Measurements from ENCODE around the gene BRAP. TPM values are rescaled to one million over a fixed set of nuclear protein-coding genes. Genes with fewer than 3 reads are reported as not detected.
"Not testable (repeated sequence)": the region's sequence is repeated elsewhere in the genome, so short reads cannot be mapped to it uniquely, and the experiment has no call there.

The BRAP gene
- total RNA-seq, 2 experiments from 2014 or later = 22.4 to 25.8 TPM

GRCh38 chr12:111597831-111598636 is 87.7 kb downstream of the BRAP start:
- Histone ChIP-seq H3K36me3 (ENCODE audit: insufficient read depth, low read length) (no peaks in the 10 kb centered on the region), H3K4me1 (ENCODE audit: insufficient read depth, low read length) (peaks cover 19% of the 10 kb centered on the region), H3K27ac (ENCODE audit: low read depth in 1 of 2, low read length in 2 of 2) (peak overlapping the region in 1 of 2 donors; percentile 41), H3K9me3 (ENCODE audit: control insufficient read depth in 1 of 2, insufficient read depth in 1 of 2, low read length in 2 of 2) (no peaks in the 10 kb centered on the region), H3K27me3 (ENCODE audit: control insufficient read depth in 1 of 2, insufficient read depth in 2 of 2, low read length in 2 of 2) (no peaks in the 10 kb centered on the region), H3K4me3 (ENCODE audit: low read length) (peak overlapping the region; percentile 96)
- peak in 12 of 14 experiments; percentile 3 to 52 (median 12) for DNase-seq
- CTCF ChIA-PET = interaction anchor here (0.6 kb wide), 1 partner anchor 12 kb away, joined by 4 read pairs; no protein-coding TSS in a partner anchor
- Mint-ChIP-seq H3K27me3 (no peaks in the 10 kb centered on the region), H3K4me1 (ENCODE audit: low read depth) (peaks cover 44% of the 10 kb centered on the region), H3K4me3 (peak overlapping the region; percentile 95), H3K9me3 (no peaks in the 10 kb centered on the region), H3K27ac (peak overlapping the region; percentile 93), H3K36me3 (ENCODE audit: low read depth) (peaks cover 13% of the 10 kb centered on the region)
- intact Hi-C loops (cut with DNase I, micrococcal nuclease) = loop anchor here (2.0 to 10.0 kb wide), 6 partner anchors 87 to 821 kb away; partner anchors contain the start of genes SH2B3 (in 2 of the 2), BRAP (in 1 of the 2) and PTPN11 (in 1 of the 2)
- POLR2A ChIA-PET = no interaction called here
- TF ChIP-seq CTCF (IDR thresholded peaks at IDR 0.05) = no peak
- ATAC-seq (ENCODE audit: poor library complexity) = no peak

GRCh38 chr12:111596985-111597830 is 88.5 kb downstream of the BRAP start:
- Mint-ChIP-seq H3K4me1 (ENCODE audit: low read depth) (peaks cover 44% of the 10 kb centered on the region), H3K4me3 (peak overlapping the region; percentile 95), H3K27me3 (no peaks in the 10 kb centered on the region), H3K9me3 (no peaks in the 10 kb centered on the region), H3K36me3 (ENCODE audit: low read depth) (peaks cover 13% of the 10 kb centered on the region), H3K27ac (peak overlapping the region; percentile 93)
- peak overlapping the region; percentile 96 for H3K4me3 ChIP-seq (ENCODE audit: low read length)
- peak in 10 of 14 experiments; percentile 1 to 44 (median 4) for DNase-seq
- no peaks in the 10 kb centered on the region for H3K27me3 ChIP-seq (ENCODE audit: control insufficient read depth in 1 of 2, insufficient read depth in 2 of 2, low read length in 2 of 2)
- H3K36me3 ChIP-seq (ENCODE audit: insufficient read depth, low read length) = no peaks in the 10 kb centered on the region
- CTCF ChIA-PET = no interaction called here
- TF ChIP-seq CTCF (IDR thresholded peaks at IDR 0.05) = no peak
- no peak overlapping the region for H3K27ac ChIP-seq (ENCODE audit: low read depth in 1 of 2, low read length in 2 of 2)
- H3K4me1 ChIP-seq (ENCODE audit: insufficient read depth, low read length) = peaks cover 19% of the 10 kb centered on the region
- no peaks in the 10 kb centered on the region for H3K9me3 ChIP-seq (ENCODE audit: control insufficient read depth in 1 of 2, insufficient read depth in 1 of 2, low read length in 2 of 2)
- POLR2A ChIA-PET = interaction anchor here (0.6 to 1.2 kb wide), 2 partner anchors 9 to 189 kb away, joined by 3 to 4 read pairs; no protein-coding TSS in a partner anchor
- intact Hi-C loops (cut with DNase I, micrococcal nuclease) = loop anchor here (5.0 to 10.0 kb wide), 3 partner anchors 190 to 395 kb away; partner anchors contain the start of gene SH2B3 (in 2 of the 2)
- ATAC-seq (ENCODE audit: poor library complexity) = no peak

- CTCF ChIA-PET; ATAC-seq (ENCODE audit: poor library complexity); H3K9me3 ChIP-seq (ENCODE audit: control insufficient read depth in 1 of 2, insufficient read depth in 1 of 2, low read length in 2 of 2); H3K9me3 Mint-ChIP-seq; H3K27ac ChIP-seq (ENCODE audit: low read depth in 1 of 2, low read length in 2 of 2); DNase-seq; H3K27me3 ChIP-seq (ENCODE audit: control insufficient read depth in 1 of 2, insufficient read depth in 2 of 2, low read length in 2 of 2); H3K27me3 Mint-ChIP-seq; H3K4me3 ChIP-seq (ENCODE audit: low read length); H3K36me3 ChIP-seq (ENCODE audit: insufficient read depth, low read length); H3K27ac Mint-ChIP-seq: not testable (repeated sequence)
- H3K4me1 ChIP-seq (ENCODE audit: insufficient read depth, low read length) = peaks cover 19% of the 10 kb centered on the region
- H3K4me1 Mint-ChIP-seq (ENCODE audit: low read depth) = peaks cover 43% of the 10 kb centered on the region
- H3K36me3 Mint-ChIP-seq (ENCODE audit: low read depth) = peaks cover 13% of the 10 kb centered on the region
- intact Hi-C loops (cut with DNase I, micrococcal nuclease) = loop anchor here (5.0 to 10.0 kb wide), 3 partner anchors 188 to 397 kb away; partner anchors contain the start of gene SH2B3 (in 2 of the 2)
- peak overlapping the region; percentile 45 for H3K4me3 Mint-ChIP-seq
- POLR2A ChIA-PET = interaction anchor here (1.2 kb wide), 1 partner anchor 11 kb away, joined by 4 read pairs; no protein-coding TSS in a partner anchor
These were observed 90.4 kb downstream of the BRAP start for GRCh38 chr12:111595341-111595835.

Other genes starting within 250 kb of the BRAP start
- gene ATXN2, start 86.6 kb downstream of the BRAP start, total RNA-seq = 10 to 100 TPM; 21.9 to 23.7 TPM
- gene ACAD10, start 97 bp upstream of the BRAP start, total RNA-seq = 10 to 100 TPM; 15.8 to 17.4 TPM
- gene ALDH2, start 81.0 kb upstream of the BRAP start, total RNA-seq = 1 to 10 TPM; 2.0 to 2.1 TPM
- gene MAPKAPK5, start 156.3 kb upstream of the BRAP start, total RNA-seq = 10 to 100 TPM; 62.2 to 63.6 TPM